Heart left ventricle (tissue), 13 donors: ENCODE data around the gene MVD.

Experiments used
- CTCF ChIP-seq, 12 donors: fragments of 200-600 bp; sonication (generic) in 4 of 12; IDR thresholded peaks; one replicate each; pipeline versions ENCODE4 v1.5.0 to v1.8.0; 2018 to 2022; ENCODE audit warnings: antibody characterized with exemption in 12 of 12, mild to moderate bottlenecking in 5 of 12
- POLR2A ChIP-seq, 2 donors: fragments of 450-650 bp; IDR thresholded peaks; one replicate each; pipeline ENCODE4 v1.6.1; 2017; ENCODE audit warnings: antibody characterized with exemption in 2 of 2, mild to moderate bottlenecking in 2 of 2, moderate library complexity in 2 of 2
- donor health status: ischemic (EF 13 %, LVEDD 7.1; RV severe dilation, severe dysfunction).
- donor health status: DM: no; HTN: yes; CAD: no.
- donor health status: DM: no; HTN: no; CAD: no.
- donor health status: ischemic (EF 25% LVEDD 6.9; RV normal size, moderate dysfunction).
- donor health status: ischemic (EF 25% LVEDD 5.7; RV mildly dilated, moderate dysfunction).
- donor health status: ischemic (EF 35%, LVEDD 5.7; RV mildly dilated, moderate dysfunction).
- donor health status: nonischemic (EF 11% LVEDD 7.7; RV severe dilation, severe dysfunction).
- donor health status: DM: yes; HTN: yes; CAD: no.
- donor health status: PGD.
- donor health status: ischemic (EF 29% LVEDD 5.4; RV normal size, mild dysfunction).
- donor health status: nonischemic (EF 23%, LVEDD 6.1; RV moderate dilation, normal function).

- TF ChIP-seq CTCF (IDR thresholded peaks at IDR 0.05) = no peak
- TF ChIP-seq POLR2A (IDR thresholded peaks at IDR 0.05) = no peak
These were observed 27.8 kb downstream of the MVD start for GRCh38 chr16:88634994-88635670.
